Measurements from ENCODE around the gene RHOD. TPM values are rescaled to one million over a fixed set of nuclear protein-coding genes. Genes with fewer than 3 reads are reported as not detected.

RHOD gene
- total RNA-seq, 4 donors from 2014 or later, result 18.9 to 87.0 (median 24.4) TPM

GRCh38 chr11:67030976-67031375, 25.7 kb upstream of the RHOD start:
- TF ChIP-seq POLR2A (IDR thresholded peaks at IDR 0.05) (no peak), CTCF (IDR thresholded peaks at IDR 0.05 in 4 of 5, conservative IDR thresholded peaks at IDR 0.05 in 1 of 5) (no peak)
- no peak overlapping the region for H3K4me3 ChIP-seq
- no peak for ATAC-seq
- no peaks in the 10 kb centered on the region for H3K27me3 ChIP-seq
- intact Hi-C loops (cut with DNase I; ENCODE audit: low total_unique reads), result no loop called here
- no peaks in the 10 kb centered on the region for H3K36me3 ChIP-seq
- no peaks in the 10 kb centered on the region for H3K9me3 ChIP-seq
- no peaks in the 10 kb centered on the region for H3K4me1 ChIP-seq
- in situ Hi-C loops (cut with MboI; ENCODE audit: low sequenced_read_pairs in 4 of 4), result no loop called here
- H3K27ac ChIP-seq, result no peak overlapping the region
- DNase-seq, result no peak

GRCh38 chr11:67031791-67032561, 24.7 kb upstream of the RHOD start:
- no peak overlapping the region for H3K4me3 ChIP-seq
- intact Hi-C loops (cut with DNase I; ENCODE audit: low total_unique reads) (no loop called here), in situ Hi-C loops (cut with MboI; ENCODE audit: low sequenced_read_pairs in 4 of 4) (no loop called here)
- no peak for TF ChIP-seq CTCF (IDR thresholded peaks at IDR 0.05 in 4 of 5, conservative IDR thresholded peaks at IDR 0.05 in 1 of 5)
- TF ChIP-seq POLR2A (IDR thresholded peaks at IDR 0.05), result no peak
- DNase-seq (no peak), ATAC-seq (no peak)
- no peaks in the 10 kb centered on the region for H3K27me3 ChIP-seq
- no peaks in the 10 kb centered on the region for H3K9me3 ChIP-seq
- H3K4me1 ChIP-seq, result no peaks in the 10 kb centered on the region
- H3K36me3 ChIP-seq, result no peaks in the 10 kb centered on the region
- H3K27ac ChIP-seq, result no peak overlapping the region

GRCh38 chr11:67032830-67033551, 23.7 kb upstream of the RHOD start:
- Histone ChIP-seq H3K4me3 (no peak overlapping the region), H3K27ac (peak overlapping the region in 1 of 4 donors; percentile 14), H3K9me3 (no peaks in the 10 kb centered on the region), H3K36me3 (no peaks in the 10 kb centered on the region), H3K4me1 (no peaks in the 10 kb centered on the region), H3K27me3 (no peaks in the 10 kb centered on the region)
- intact Hi-C loops (cut with DNase I; ENCODE audit: low total_unique reads), result no loop called here
- TF ChIP-seq POLR2A (IDR thresholded peaks at IDR 0.05) (no peak), CTCF (IDR thresholded peaks at IDR 0.05 in 4 of 5, conservative IDR thresholded peaks at IDR 0.05 in 1 of 5) (no peak)
- in situ Hi-C loops (cut with MboI; ENCODE audit: low sequenced_read_pairs in 4 of 4), result no loop called here
- ATAC-seq (peak in 1 of 2 donors; percentile 61), DNase-seq (no peak)

GRCh38 chr11:67033661-67034166, 22.9 kb upstream of the RHOD start:
- H3K36me3 ChIP-seq, result no peaks in the 10 kb centered on the region
- TF ChIP-seq CTCF (IDR thresholded peaks at IDR 0.05 in 4 of 5, conservative IDR thresholded peaks at IDR 0.05 in 1 of 5) (no peak), POLR2A (IDR thresholded peaks at IDR 0.05) (no peak)
- no peaks in the 10 kb centered on the region for H3K27me3 ChIP-seq
- in situ Hi-C loops (cut with MboI; ENCODE audit: low sequenced_read_pairs in 4 of 4), result no loop called here
- ATAC-seq, result no peak
- no peaks in the 10 kb centered on the region for H3K9me3 ChIP-seq
- no peaks in the 10 kb centered on the region for H3K4me1 ChIP-seq
- intact Hi-C loops (cut with DNase I; ENCODE audit: low total_unique reads), result no loop called here
- H3K4me3 ChIP-seq, result no peak overlapping the region
- H3K27ac ChIP-seq, result no peak overlapping the region
- DNase-seq, result no peak
